ENCODE data around the gene ZBTB7C. TPM values are rescaled to one million over a fixed set of nuclear protein-coding genes. Genes with fewer than 3 reads are reported as not detected.

Gene ZBTB7C
- total RNA-seq, 2 experiments from 2014 or later: not detected

- intact Hi-C loops (cut with micrococcal nuclease; ENCODE audit: unreplicated experiment): no loop called here
- no peaks in the 10 kb centered on the region for H3K79me2 ChIP-seq (ENCODE audit: insufficient read depth, low read depth, low read length)
- no peak overlapping the region for H3K4me2 ChIP-seq (ENCODE audit: low read length)
- ChIA-PET CTCF (ENCODE audit: unreplicated experiment) (no interaction called here), POLR2A (no interaction called here)
- no peak overlapping the region for H3K4me3 ChIP-seq (ENCODE audit: low read depth, low read length, poor library complexity, severe bottlenecking)
- H3K36me3 ChIP-seq (ENCODE audit: insufficient read depth, low read length): no peaks in the 10 kb centered on the region
- H3K9me2 ChIP-seq (ENCODE audit: insufficient read depth, low read length): no peaks in the 10 kb centered on the region
- no TSS peak for BruUV-seq (replicated peaks)
- H2AFZ ChIP-seq (ENCODE audit: low read length): no peak overlapping the region
- H3K27ac ChIP-seq (ENCODE audit: low read depth, low read length, poor library complexity, severe bottlenecking): no peak overlapping the region
- no peak for DNase-seq (ENCODE audit: low spot score)
- no peaks in the 10 kb centered on the region for H4K20me1 ChIP-seq (ENCODE audit: insufficient read depth, low read length)
- H3K9me3 ChIP-seq (ENCODE audit: low read length): no peaks in the 10 kb centered on the region
- no peaks in the 10 kb centered on the region for H3K4me1 ChIP-seq (ENCODE audit: insufficient read depth, low read length, poor library complexity, severe bottlenecking)
- TF ChIP-seq EZH2phosphoT487 (IDR thresholded peaks at IDR 0.05; ENCODE audit: borderline replicate concordance, low read depth, low read length) (no peak), CTCF (conservative IDR thresholded peaks at IDR 0.05; ENCODE audit: low read length) (no peak)
These were observed 426.1 kb downstream of the ZBTB7C start for GRCh38 chr18:47983055-47983454.

- Histone ChIP-seq H3K4me2 (ENCODE audit: low read length) (no peak overlapping the region), H3K4me1 (ENCODE audit: insufficient read depth, low read length, poor library complexity, severe bottlenecking) (no peaks in the 10 kb centered on the region)
These were observed 427.4 kb downstream of the ZBTB7C start for GRCh38 chr18:47981830-47982229.

GRCh38 chr18:47981320-47981719 lies 427.9 kb downstream of the ZBTB7C start:
- H3K4me3 ChIP-seq (ENCODE audit: low read depth, low read length, poor library complexity, severe bottlenecking): no peak overlapping the region
- ChIA-PET POLR2A (no interaction called here), CTCF (ENCODE audit: unreplicated experiment) (no interaction called here)
- intact Hi-C loops (cut with micrococcal nuclease; ENCODE audit: unreplicated experiment): no loop called here
- BruUV-seq (replicated peaks): no TSS peak
- H3K79me2 ChIP-seq (ENCODE audit: insufficient read depth, low read depth, low read length): no peaks in the 10 kb centered on the region
- H3K9me2 ChIP-seq (ENCODE audit: insufficient read depth, low read length): no peaks in the 10 kb centered on the region
- H2AFZ ChIP-seq (ENCODE audit: low read length): no peak overlapping the region
- H3K4me2 ChIP-seq (ENCODE audit: low read length): no peak overlapping the region
- TF ChIP-seq EZH2phosphoT487 (IDR thresholded peaks at IDR 0.05; ENCODE audit: borderline replicate concordance, low read depth, low read length) (no peak), CTCF (conservative IDR thresholded peaks at IDR 0.05; ENCODE audit: low read length) (no peak)
- no peaks in the 10 kb centered on the region for H3K36me3 ChIP-seq (ENCODE audit: insufficient read depth, low read length)
- no peak for DNase-seq (ENCODE audit: low spot score)
- no peaks in the 10 kb centered on the region for H4K20me1 ChIP-seq (ENCODE audit: insufficient read depth, low read length)
- no peak overlapping the region for H3K27ac ChIP-seq (ENCODE audit: low read depth, low read length, poor library complexity, severe bottlenecking)
- H3K9me3 ChIP-seq (ENCODE audit: low read length): no peaks in the 10 kb centered on the region
- no peaks in the 10 kb centered on the region for H3K4me1 ChIP-seq (ENCODE audit: insufficient read depth, low read length, poor library complexity, severe bottlenecking)

More at GRCh38 chr18:47981830-47982229, 427.4 kb downstream of the ZBTB7C start:
- Histone ChIP-seq H4K20me1 (ENCODE audit: insufficient read depth, low read length) (no peaks in the 10 kb centered on the region), H3K36me3 (ENCODE audit: insufficient read depth, low read length) (no peaks in the 10 kb centered on the region), H2AFZ (ENCODE audit: low read length) (no peak overlapping the region), H3K27ac (ENCODE audit: low read depth, low read length, poor library complexity, severe bottlenecking) (no peak overlapping the region), H3K9me2 (ENCODE audit: insufficient read depth, low read length) (no peaks in the 10 kb centered on the region), H3K4me3 (ENCODE audit: low read depth, low read length, poor library complexity, severe bottlenecking) (no peak overlapping the region), H3K79me2 (ENCODE audit: insufficient read depth, low read depth, low read length) (no peaks in the 10 kb centered on the region), H3K9me3 (ENCODE audit: low read length) (no peaks in the 10 kb centered on the region)
- no TSS peak for BruUV-seq (replicated peaks)
- DNase-seq (ENCODE audit: low spot score): no peak
- intact Hi-C loops (cut with micrococcal nuclease; ENCODE audit: unreplicated experiment): no loop called here
- ChIA-PET POLR2A (no interaction called here), CTCF (ENCODE audit: unreplicated experiment) (no interaction called here)
- TF ChIP-seq CTCF (conservative IDR thresholded peaks at IDR 0.05; ENCODE audit: low read length) (no peak), EZH2phosphoT487 (IDR thresholded peaks at IDR 0.05; ENCODE audit: borderline replicate concordance, low read depth, low read length) (no peak)

All from OCI-LY7 (cell line).